CD14-positive monocyte (primary cell): ENCODE measurements around the gene SERTAD2. TPM values are rescaled to one million over a fixed set of nuclear protein-coding genes. Genes with fewer than 3 reads are reported as not detected.

Experiments used
- DNase-seq, 3 donors: peaks; one replicate each; pipeline ENCODE4 v3.0.0-alpha.2; 2011 to 2022
- H2AFZ ChIP-seq: 2 replicates; pipeline ENCODE4 v1.6.0; 2012; ENCODE audit warnings: mild to moderate bottlenecking, low read depth, low read length, inconsistent platforms; ENCODE audit not compliant: insufficient read depth, poor library complexity, severe bottlenecking
- H3K27ac ChIP-seq, 2 donors: 1 replicate in 1 of 2; 2 replicates in 1 of 2; pipeline ENCODE4 v1.5.1; 2012 to 2013; ENCODE audit warnings: low read length in 2 of 2, control low read depth in 1 of 2, inconsistent platforms in 1 of 2, low read depth in 1 of 2, mild to moderate bottlenecking in 1 of 2
- H3K27me3 ChIP-seq, 2 donors: one replicate each; pipeline versions ENCODE4 v1.6.0 to v1.6.1; 2011 to 2013; ENCODE audit warnings: low read length in 2 of 2; ENCODE audit not compliant: control insufficient read depth in 2 of 2, insufficient read depth in 2 of 2
- H3K36me3 ChIP-seq, 2 donors: replicated peaks in 1 of 2; 1 replicate in 1 of 2; 2 replicates in 1 of 2; pipeline versions ENCODE4 v1.5.1 to v1.6.1; 2012 to 2013; ENCODE audit warnings: low read length in 2 of 2, control low read depth in 1 of 2, inconsistent platforms in 1 of 2, mild to moderate bottlenecking in 1 of 2; ENCODE audit not compliant: insufficient read depth in 2 of 2, control insufficient read depth in 1 of 2
- H3K4me1 ChIP-seq, 2 donors: 1 replicate in 1 of 2; 2 replicates in 1 of 2; pipeline versions ENCODE4 v1.5.1 to v1.6.1; 2012 to 2013; ENCODE audit warnings: low read length in 2 of 2, control low read depth in 1 of 2, inconsistent platforms in 1 of 2, mild to moderate bottlenecking in 1 of 2, moderate library complexity in 1 of 2; ENCODE audit not compliant: insufficient read depth in 2 of 2, control insufficient read depth in 1 of 2
- H3K4me2 ChIP-seq: replicated peaks from 2 replicates; pipeline ENCODE3; 2012; ENCODE audit warnings: low read length, moderate library complexity, mild to moderate bottlenecking; ENCODE audit not compliant: poor library complexity, severe bottlenecking; ENCODE audit errors: extremely low read depth
- H3K4me3 ChIP-seq, 3 experiments: fragments of 200-600 bp in 1 of 3; sonication (generic) in 1 of 3; replicated peaks in 1 of 3; 1 replicate in 2 of 3; 2 replicates in 1 of 3; pipeline ENCODE4 v1.5.1; 2011 to 2013; ENCODE audit warnings: low read length in 3 of 3, mild to moderate bottlenecking in 3 of 3, control low read depth in 2 of 3, low read depth in 2 of 3, inconsistent platforms in 1 of 3, moderate library complexity in 1 of 3
- H3K79me2 ChIP-seq: 2 replicates; pipeline ENCODE4 v1.6.0; 2012; ENCODE audit warnings: mild to moderate bottlenecking, control low read depth, inconsistent platforms, low read length, moderate library complexity; ENCODE audit not compliant: insufficient read depth
- H3K9ac ChIP-seq: 2 replicates; pipeline ENCODE4 v1.6.0; 2017; ENCODE audit warnings: low read length, mild to moderate bottlenecking; ENCODE audit not compliant: insufficient read depth, poor library complexity, severe bottlenecking
- H3K9me3 ChIP-seq, 2 donors: replicated peaks in 1 of 2; 1 replicate in 1 of 2; 2 replicates in 1 of 2; pipeline versions ENCODE4 v1.5.1 to v1.6.1; 2012 to 2013; ENCODE audit warnings: low read length in 2 of 2, control low read depth in 1 of 2; ENCODE audit not compliant: control insufficient read depth in 1 of 2, insufficient read depth in 1 of 2
- H4K20me1 ChIP-seq: 2 replicates; pipeline ENCODE4 v1.6.0; 2012; ENCODE audit warnings: mild to moderate bottlenecking, low read length, control low read depth, moderate library complexity; ENCODE audit not compliant: insufficient read depth
- H3K27ac Mint-ChIP-seq, 7 donors: one replicate each; pipeline ENCODE4 v1.8.0; 2020; ENCODE audit warnings: mild to moderate bottlenecking in 7 of 7, mixed read lengths in 7 of 7, moderate library complexity in 6 of 7, inconsistent platforms in 2 of 7
- H3K27me3 Mint-ChIP-seq, 3 donors: one replicate each; pipeline ENCODE4 v1.8.0; 2021 to 2022; ENCODE audit warnings: low read depth in 3 of 3, mild to moderate bottlenecking in 3 of 3, mixed read lengths in 3 of 3, moderate library complexity in 3 of 3, inconsistent platforms in 1 of 3
- H3K36me3 Mint-ChIP-seq, 2 donors: one replicate each; pipeline ENCODE4 v1.8.0; 2020; ENCODE audit warnings: mixed read lengths in 2 of 2, inconsistent platforms in 1 of 2, mild to moderate bottlenecking in 1 of 2
- H3K4me1 Mint-ChIP-seq: one replicate; pipeline ENCODE4 v1.8.0; 2020; ENCODE audit warnings: mild to moderate bottlenecking, mixed read lengths
- H3K4me3 Mint-ChIP-seq, 2 donors: one replicate each; pipeline ENCODE4 v1.8.0; 2020; ENCODE audit warnings: mild to moderate bottlenecking in 2 of 2, mixed read lengths in 2 of 2, moderate library complexity in 1 of 2
- H3K9me3 Mint-ChIP-seq, 7 donors: one replicate each; pipeline ENCODE4 v1.8.0; 2020 to 2022; ENCODE audit warnings: mixed read lengths in 7 of 7, mild to moderate bottlenecking in 6 of 7, moderate library complexity in 6 of 7, inconsistent platforms in 2 of 7
- CTCF ChIP-seq: fragments of 200-600 bp; IDR thresholded peaks from one replicate; pipeline ENCODE4 v1.8.0; 2022; ENCODE audit warnings: antibody characterized with exemption, mild to moderate bottlenecking
- WGBS: methylation state at CpG from one replicate; pipeline ENCODE4 v1.1.5; 2013; ENCODE audit warnings: missing lambda C conversion rate; ENCODE audit not compliant: insufficient coverage; 5-methylcytosine and 5-hydroxymethylcytosine counted together
- intact Hi-C, 2 donors: fragments of 100-400 bp; cut with micrococcal nuclease; formaldehyde crosslinking; loops; one replicate each; pipeline versions ENCODE4 v1.15.0 to v1.15.1; 2023
- polyA plus RNA-seq, 3 donors: library from polyadenylated mRNA; depleted of rRNA in 1 of 3; unstranded in 2 of 3; stranded (reverse) in 1 of 3; fragments of 300-500 nt in 2 of 3; fragments of >200 nt in 1 of 3; fragmentation: Illumina TruSeq in 2 of 3; gene quantifications; 1 replicate in 2 of 3; 2 replicates in 1 of 3; pipeline ENCODE4 v1.2.3, GENCODE V29; 2012 to 2021

Gene SERTAD2
- polyA plus RNA-seq, 3 donors: 8.5 to 68.7 (median 8.8) TPM

GRCh38 chr2:64591188-64591587, 62.5 kb downstream of the SERTAD2 start:
- no peaks in the 10 kb centered on the region for H3K27me3 ChIP-seq
- Mint-ChIP-seq H3K9me3 (no peaks in the 10 kb centered on the region), H3K27ac (peak overlapping the region in 1 of 7 donors; percentile 35), H3K27me3 (no peaks in the 10 kb centered on the region), H3K36me3 (peaks cover 58 to 64% of the 10 kb centered on the region in 2 donors), H3K4me1 (peaks cover 19% of the 10 kb centered on the region), H3K4me3 (no peak overlapping the region)
- H3K27ac ChIP-seq: no peak overlapping the region
- H4K20me1 ChIP-seq: peaks cover 23% of the 10 kb centered on the region
- DNase-seq: no peak
- peaks cover 13% of the 10 kb centered on the region for H3K79me2 ChIP-seq
- TF ChIP-seq CTCF: no peak
- H3K4me2 ChIP-seq: no peak overlapping the region
- intact Hi-C loops: no loop called here
- no peak overlapping the region for H3K9ac ChIP-seq
- 96% methylated on average over 3 of the region's 4 CpGs for WGBS
- no peak overlapping the region for H3K4me3 ChIP-seq
- peaks cover 47 to 68% of the 10 kb centered on the region in 2 donors for H3K36me3 ChIP-seq
- no peaks in the 10 kb centered on the region for H3K9me3 ChIP-seq
- H3K4me1 ChIP-seq: peaks cover 16 to 17% of the 10 kb centered on the region in 2 donors
- no peak overlapping the region for H2AFZ ChIP-seq

- peak overlapping the region in 1 of 2 donors; percentile 72 for H3K27ac ChIP-seq
Measured at GRCh38 chr2:64587561-64587960, 66.2 kb downstream of the SERTAD2 start.

More at GRCh38 chr2:64587561-64587960, 66.2 kb downstream of the SERTAD2 start:
- Mint-ChIP-seq H3K9me3 (no peaks in the 10 kb centered on the region), H3K4me1 (peaks cover 17% of the 10 kb centered on the region), H3K27me3 (no peaks in the 10 kb centered on the region), H3K27ac (peak overlapping the region; percentile 41 to 82 (median 70)), H3K36me3 (peaks cover 75 to 79% of the 10 kb centered on the region in 2 donors), H3K4me3 (no peak overlapping the region)
- no peak for TF ChIP-seq CTCF
- Histone ChIP-seq H3K4me2 (peak overlapping the region; percentile 45), H4K20me1 (peaks cover 19% of the 10 kb centered on the region), H3K4me1 (peaks cover 16 to 17% of the 10 kb centered on the region in 2 donors), H3K79me2 (peaks cover 13% of the 10 kb centered on the region), H2AFZ (no peak overlapping the region), H3K27me3 (no peaks in the 10 kb centered on the region), H3K4me3 (peak overlapping the region in 1 of 3 experiments; percentile 15), H3K9me3 (no peaks in the 10 kb centered on the region), H3K36me3 (peaks cover 62 to 86% of the 10 kb centered on the region in 2 donors), H3K9ac (no peak overlapping the region)
- intact Hi-C loops: loop anchor here (2.0 to 10.0 kb wide), 3 partner anchors 283 to 457 kb away; no protein-coding TSS in a partner anchor
- DNase-seq: peak in 2 of 3 donors; percentile 26 to 47
